ENCODE measurements around the gene SCAMP1. TPM values are rescaled to one million over a fixed set of nuclear protein-coding genes. Genes with fewer than 3 reads are reported as not detected.

Gene SCAMP1
- total RNA-seq, 4 donors from 2014 or later = 22.5 to 30.8 (median 28.3) TPM

DNA sequence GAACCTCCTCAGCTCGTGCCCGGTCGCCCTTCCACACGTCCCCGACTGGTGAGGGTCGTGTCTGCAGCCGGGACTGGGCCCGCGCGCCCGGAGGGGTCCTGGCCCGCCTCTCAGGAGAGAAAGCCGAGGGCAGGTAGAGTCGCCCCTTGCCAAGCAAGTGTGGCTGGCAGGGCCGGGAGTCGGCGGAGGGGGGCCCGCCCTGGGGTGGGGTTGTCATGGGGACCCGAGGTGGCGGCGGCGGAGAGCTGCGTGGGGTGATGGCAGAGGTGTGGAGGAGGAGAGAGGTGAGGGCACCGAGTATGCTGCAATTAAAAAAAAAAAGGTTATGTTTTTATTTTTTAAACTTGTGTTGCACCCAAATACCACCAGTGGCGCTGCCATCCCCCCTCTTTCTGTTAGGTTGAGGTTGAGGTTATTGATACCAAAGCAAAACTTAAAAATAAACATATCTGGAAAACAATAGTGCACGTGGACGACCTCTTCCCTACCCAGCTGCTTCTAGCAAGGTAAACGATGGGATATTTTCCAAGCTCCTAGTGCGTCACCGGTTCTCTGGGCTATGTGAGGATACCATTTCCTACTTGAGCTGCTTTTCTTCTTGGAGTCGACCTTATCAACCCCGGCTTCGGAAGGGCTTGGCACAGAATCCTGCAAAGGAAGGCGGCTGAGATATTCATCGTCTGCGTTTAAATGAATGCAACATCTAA, 660 bp downstream of the SCAMP1 start:
- peak overlapping the region; percentile 86 to 100 (median 94) for H3K4me3 ChIP-seq
- H3K27me3 ChIP-seq = no peaks in the 10 kb centered on the region
- peak in 1 of 2 donors; percentile 48 for DNase-seq (ENCODE audit: low spot score in 2 of 2)
- H3K9me3 ChIP-seq = no peaks in the 10 kb centered on the region
- H3K27ac ChIP-seq = peak overlapping the region; percentile 76 to 95 (median 88)
- WGBS, 2 donors = 1% methylated on average over 28 to 35 of the region's 36 CpGs
- no peak for TF ChIP-seq POLR2A (IDR thresholded peaks at IDR 0.05)
- TF ChIP-seq, protein P1, sequence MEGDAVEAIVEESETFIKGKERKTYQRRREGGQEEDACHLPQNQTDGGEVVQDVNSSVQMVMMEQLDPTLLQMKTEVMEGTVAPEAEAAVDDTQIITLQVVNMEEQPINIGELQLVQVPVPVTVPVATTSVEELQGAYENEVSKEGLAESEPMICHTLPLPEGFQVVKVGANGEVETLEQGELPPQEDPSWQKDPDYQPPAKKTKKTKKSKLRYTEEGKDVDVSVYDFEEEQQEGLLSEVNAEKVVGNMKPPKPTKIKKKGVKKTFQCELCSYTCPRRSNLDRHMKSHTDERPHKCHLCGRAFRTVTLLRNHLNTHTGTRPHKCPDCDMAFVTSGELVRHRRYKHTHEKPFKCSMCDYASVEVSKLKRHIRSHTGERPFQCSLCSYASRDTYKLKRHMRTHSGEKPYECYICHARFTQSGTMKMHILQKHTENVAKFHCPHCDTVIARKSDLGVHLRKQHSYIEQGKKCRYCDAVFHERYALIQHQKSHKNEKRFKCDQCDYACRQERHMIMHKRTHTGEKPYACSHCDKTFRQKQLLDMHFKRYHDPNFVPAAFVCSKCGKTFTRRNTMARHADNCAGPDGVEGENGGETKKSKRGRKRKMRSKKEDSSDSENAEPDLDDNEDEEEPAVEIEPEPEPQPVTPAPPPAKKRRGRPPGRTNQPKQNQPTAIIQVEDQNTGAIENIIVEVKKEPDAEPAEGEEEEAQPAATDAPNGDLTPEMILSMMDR (IDR thresholded peaks at IDR 0.05) = peak in 2 of 5 experiments; percentile 9 to 37
- TF ChIP-seq EP300 (IDR thresholded peaks at IDR 0.05) = peak in 1 of 2 donors; percentile 20
- H3K4me1 ChIP-seq = peaks cover 0 to 26% (median 15%) of the 10 kb centered on the region in 4 donors
- peaks cover 0 to 6% (median 0%) of the 10 kb centered on the region in 3 donors for H3K36me3 ChIP-seq

DNA sequence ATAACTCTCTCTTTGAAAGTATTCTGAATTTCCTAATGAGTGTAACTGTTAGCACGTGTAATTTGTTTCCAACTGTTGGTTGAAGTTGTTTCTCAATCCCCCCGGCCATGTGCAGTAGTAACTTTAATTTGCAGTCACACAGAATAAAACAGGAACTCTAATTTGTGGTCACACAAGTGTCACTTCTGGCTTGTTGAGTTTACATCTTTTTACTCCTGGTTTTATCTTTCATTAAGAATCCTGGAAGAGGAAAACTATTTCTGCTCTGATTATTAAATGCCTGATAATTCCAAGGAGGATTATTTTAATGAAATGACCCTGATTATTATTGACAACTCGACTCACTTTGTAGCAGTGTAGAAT, 1.2 kb downstream of the SCAMP1 start:
- TF ChIP-seq, protein P1 (IDR thresholded peaks at IDR 0.05) = no peak
- TF ChIP-seq EP300 (IDR thresholded peaks at IDR 0.05) (peak in 1 of 2 donors; percentile 3), POLR2A (IDR thresholded peaks at IDR 0.05) (no peak)
- DNase-seq (ENCODE audit: low spot score in 2 of 2) = no peak
- Histone ChIP-seq H3K9me3 (no peaks in the 10 kb centered on the region), H3K27ac (peak overlapping the region in 3 of 4 donors; percentile 85 to 95 (median 91)), H3K36me3 (peaks cover 0 to 6% (median 0%) of the 10 kb centered on the region in 3 donors), H3K4me3 (peak overlapping the region; percentile 86 to 100 (median 94)), H3K4me1 (peaks cover 0 to 26% (median 15%) of the 10 kb centered on the region in 4 donors), H3K27me3 (no peaks in the 10 kb centered on the region)
- WGBS, 2 donors = 8 to 9% methylated on average over 3 of the region's 3 CpGs

DNA sequence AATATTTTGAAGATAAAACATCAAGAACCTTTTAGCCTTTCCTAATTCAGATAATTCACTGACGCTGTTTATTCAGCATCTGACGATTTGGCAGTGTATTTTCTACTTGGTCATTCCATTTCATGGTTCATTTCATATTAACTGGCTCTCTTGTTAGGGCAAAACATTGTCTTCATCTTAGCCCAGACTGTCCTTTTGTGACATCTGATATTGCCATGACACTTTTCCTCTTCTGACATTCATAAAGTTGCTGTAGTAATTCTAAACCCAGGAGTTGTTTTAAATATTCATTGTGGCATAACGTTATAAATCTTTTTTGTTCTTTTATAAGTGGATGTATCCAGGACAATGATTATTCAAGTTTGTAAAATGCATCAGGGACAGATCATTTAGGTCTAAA, 1.8 kb downstream of the SCAMP1 start:
- H3K27me3 ChIP-seq = no peaks in the 10 kb centered on the region
- no peak for DNase-seq (ENCODE audit: low spot score in 2 of 2)
- H3K4me3 ChIP-seq = peak overlapping the region in 1 of 4 donors; percentile 100
- no peak overlapping the region for H3K27ac ChIP-seq
- H3K4me1 ChIP-seq = peaks cover 0 to 26% (median 15%) of the 10 kb centered on the region in 4 donors
- 32 to 33% methylated on average over 3 of the region's 3 CpGs for WGBS, 2 donors
- H3K9me3 ChIP-seq = no peaks in the 10 kb centered on the region
- TF ChIP-seq POLR2A (IDR thresholded peaks at IDR 0.05) = no peak
- TF ChIP-seq, protein P1 (IDR thresholded peaks at IDR 0.05) = no peak
- H3K36me3 ChIP-seq = peaks cover 0 to 1% (median 0%) of the 10 kb centered on the region in 3 donors

GRCh38 chr5:78364005-78364404, 3.6 kb downstream of the SCAMP1 start:
- DNase-seq (ENCODE audit: low spot score in 2 of 2) = no peak
- Histone ChIP-seq H3K27ac (no peak overlapping the region), H3K27me3 (no peaks in the 10 kb centered on the region), H3K9me3 (no peaks in the 10 kb centered on the region), H3K36me3 (no peaks in the 10 kb centered on the region), H3K4me3 (no peak overlapping the region), H3K4me1 (peaks cover 0 to 18% (median 10%) of the 10 kb centered on the region in 4 donors)
- 66 to 75% methylated on average over 1 of the region's 1 CpG for WGBS, 2 donors
- TF ChIP-seq, protein P1 (IDR thresholded peaks at IDR 0.05) = no peak
- no peak for TF ChIP-seq EP300 (IDR thresholded peaks at IDR 0.05)
- no peak for TF ChIP-seq POLR2A (IDR thresholded peaks at IDR 0.05)

DNA sequence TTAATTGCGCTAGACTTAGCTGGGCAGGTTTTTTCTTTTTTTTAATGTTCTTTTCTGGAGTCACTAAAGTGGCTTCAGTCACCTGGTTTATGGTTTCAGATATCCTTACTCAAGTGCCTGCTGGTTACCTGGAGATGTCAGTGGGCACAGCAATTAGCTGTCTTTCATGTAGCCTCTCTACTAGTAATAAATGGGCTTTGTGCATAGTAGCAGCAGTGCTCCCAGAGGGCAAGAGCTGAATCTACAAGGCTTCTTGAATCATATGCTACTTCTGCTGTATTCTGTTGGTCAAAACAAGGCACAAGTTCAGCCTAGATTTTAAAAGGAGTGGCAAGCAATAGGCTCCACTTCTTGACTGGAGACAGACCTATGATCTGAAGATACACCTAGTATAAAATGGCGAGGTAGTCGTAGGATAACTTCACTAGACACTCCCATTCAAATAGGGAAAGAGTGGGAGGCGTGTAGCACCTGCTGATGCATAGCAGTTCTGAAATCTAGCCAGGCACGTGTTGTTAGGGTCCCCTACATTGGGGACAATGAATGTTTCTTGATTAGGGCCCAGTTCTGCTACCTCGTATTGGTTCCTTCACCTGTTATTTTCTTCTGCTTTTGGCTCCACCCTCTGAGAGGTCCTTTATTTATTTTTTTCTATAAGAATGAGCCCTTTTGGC, 7.0 kb downstream of the SCAMP1 start:
- no peaks in the 10 kb centered on the region for H3K36me3 ChIP-seq
- peaks cover 0 to 5% (median under 1%) of the 10 kb centered on the region in 4 donors for H3K4me1 ChIP-seq
- TF ChIP-seq, protein P1 (IDR thresholded peaks at IDR 0.05) = no peak
- TF ChIP-seq POLR2A (IDR thresholded peaks at IDR 0.05) (no peak), EP300 (IDR thresholded peaks at IDR 0.05) (no peak)
- H3K9me3 ChIP-seq = no peaks in the 10 kb centered on the region
- no peak overlapping the region for H3K27ac ChIP-seq
- H3K4me3 ChIP-seq = no peak overlapping the region
- no peak for DNase-seq (ENCODE audit: low spot score in 2 of 2)
- 91 to 93% methylated on average over 6 of the region's 6 CpGs for WGBS, 2 donors
- no peaks in the 10 kb centered on the region for H3K27me3 ChIP-seq
